ENCODE results near the gene ITPRID2. TPM values are rescaled to one million over a fixed set of nuclear protein-coding genes. Genes with fewer than 3 reads are reported as not detected.

Gene ITPRID2
- total and polyA plus RNA-seq, 2 donors (not counting 1 experiment from before 2014, with no cell fraction given), result 8.9 to 47.6 TPM

GRCh38 chr2:181962142-181962541 is 70.6 kb downstream of the ITPRID2 start:
- no peak overlapping the region for H3K4me3 ChIP-seq (ENCODE audit: control extremely low read depth in 1 of 5, extremely low read depth in 1 of 5, insufficient read depth in 1 of 5, low read depth in 2 of 5, low read length in 4 of 5)
- no peaks in the 10 kb centered on the region for H3K27me3 ChIP-seq (replicated peaks in 1 of 4; ENCODE audit: control extremely low read depth in 1 of 4, control insufficient read depth in 3 of 4, insufficient read depth in 4 of 4, low read length in 3 of 4)
- ATAC-seq (ENCODE audit: low read depth), result no peak
- Mint-ChIP-seq H3K9me3 (ENCODE audit: insufficient read depth) (peaks cover 9% of the 10 kb centered on the region), H3K4me1 (no peaks in the 10 kb centered on the region), H3K27me3 (peaks cover 17% of the 10 kb centered on the region), H3K4me3 (no peak overlapping the region), H3K27ac (no peak overlapping the region)
- H3K4me1 ChIP-seq (ENCODE audit: control insufficient read depth in 2 of 2, insufficient read depth in 2 of 2, low read length in 2 of 2), result no peaks in the 10 kb centered on the region
- no peak overlapping the region for H3K27ac ChIP-seq (ENCODE audit: low read length in 2 of 2)
- H2AFZ ChIP-seq (ENCODE audit: insufficient read depth, low read depth, low read length, poor library complexity, severe bottlenecking), result no peak overlapping the region
- H4K20me1 ChIP-seq (ENCODE audit: control insufficient read depth, insufficient read depth, low read length, poor library complexity, severe bottlenecking), result no peaks in the 10 kb centered on the region
- no peaks in the 10 kb centered on the region for H3K36me3 ChIP-seq (replicated peaks in 1 of 2; ENCODE audit: control extremely low read depth in 1 of 2, control insufficient read depth in 1 of 2, extremely low read depth in 1 of 2, insufficient read depth in 2 of 2, low read length in 1 of 2)
- WGBS (ENCODE audit: insufficient coverage), result 96% methylated on average over 20 of the region's 20 CpGs
- H3K4me2 ChIP-seq (replicated peaks; ENCODE audit: low read depth, low read length, poor library complexity, severe bottlenecking), result no peak overlapping the region
- H3K9ac ChIP-seq (ENCODE audit: low read length), result no peak overlapping the region
- H3K79me2 ChIP-seq (ENCODE audit: control insufficient read depth, insufficient read depth, low read length), result no peaks in the 10 kb centered on the region
- TF ChIP-seq EZH2 (IDR thresholded peaks at IDR 0.05; ENCODE audit: borderline replicate concordance, insufficient read depth, low read depth, low read length, poor library complexity, severe bottlenecking) (no peak), CTCF (IDR thresholded peaks at IDR 0.05) (no peak)
- no peak for DNase-seq
- intact Hi-C loops (cut with micrococcal nuclease), result no loop called here
- peaks cover 0 to 2% (median 0%) of the 10 kb centered on the region in 3 donors for H3K9me3 ChIP-seq (ENCODE audit: control extremely low read depth in 1 of 3, control insufficient read depth in 2 of 3, insufficient read depth in 1 of 3, low read length in 2 of 3)
- CTCF ChIA-PET, result interaction anchor here (1.0 to 1.5 kb wide), 2 partner anchors 8 to 115 kb away, joined by 3 to 5 read pairs; no protein-coding TSS in a partner anchor
- POLR2A ChIA-PET, result no interaction called here

- intact Hi-C loops (cut with micrococcal nuclease), result loop anchor here (1.0 kb wide), 1 partner anchor 107 kb away; no protein-coding TSS in a partner anchor
- ChIA-PET CTCF (interaction anchor here (1.7 kb wide), 1 partner anchor 108 kb away, joined by 5 read pairs; no protein-coding TSS in a partner anchor), POLR2A (no interaction called here)
- no peaks in the 10 kb centered on the region for H3K36me3 ChIP-seq (replicated peaks in 1 of 2; ENCODE audit: control extremely low read depth in 1 of 2, control insufficient read depth in 1 of 2, extremely low read depth in 1 of 2, insufficient read depth in 2 of 2, low read length in 1 of 2)
- H3K4me1 ChIP-seq (ENCODE audit: control insufficient read depth in 2 of 2, insufficient read depth in 2 of 2, low read length in 2 of 2), result no peaks in the 10 kb centered on the region
- TF ChIP-seq EZH2 (IDR thresholded peaks at IDR 0.05; ENCODE audit: borderline replicate concordance, insufficient read depth, low read depth, low read length, poor library complexity, severe bottlenecking), result no peak
- no peak for TF ChIP-seq CTCF (IDR thresholded peaks at IDR 0.05)
- ATAC-seq (ENCODE audit: low read depth), result no peak
- H3K4me2 ChIP-seq (replicated peaks; ENCODE audit: low read depth, low read length, poor library complexity, severe bottlenecking), result no peak overlapping the region
- no peaks in the 10 kb centered on the region for H3K9me3 ChIP-seq (ENCODE audit: control extremely low read depth in 1 of 3, control insufficient read depth in 2 of 3, insufficient read depth in 1 of 3, low read length in 2 of 3)
- H2AFZ ChIP-seq (ENCODE audit: insufficient read depth, low read depth, low read length, poor library complexity, severe bottlenecking), result no peak overlapping the region
- 73% methylated on average over 1 of the region's 2 CpGs for WGBS (ENCODE audit: insufficient coverage)
- no peak overlapping the region for H3K27ac ChIP-seq (ENCODE audit: low read length in 2 of 2)
- Mint-ChIP-seq H3K4me3 (no peak overlapping the region), H3K9me3 (ENCODE audit: insufficient read depth) (peaks cover 4% of the 10 kb centered on the region), H3K27ac (no peak overlapping the region), H3K4me1 (no peaks in the 10 kb centered on the region), H3K27me3 (peaks cover 6% of the 10 kb centered on the region)
- no peak overlapping the region for H3K4me3 ChIP-seq (ENCODE audit: control extremely low read depth in 1 of 5, extremely low read depth in 1 of 5, insufficient read depth in 1 of 5, low read depth in 2 of 5, low read length in 4 of 5)
- H3K9ac ChIP-seq (ENCODE audit: low read length), result no peak overlapping the region
- no peaks in the 10 kb centered on the region for H3K27me3 ChIP-seq (replicated peaks in 1 of 4; ENCODE audit: control extremely low read depth in 1 of 4, control insufficient read depth in 3 of 4, insufficient read depth in 4 of 4, low read length in 3 of 4)
- no peaks in the 10 kb centered on the region for H4K20me1 ChIP-seq (ENCODE audit: control insufficient read depth, insufficient read depth, low read length, poor library complexity, severe bottlenecking)
- no peak for DNase-seq
- no peaks in the 10 kb centered on the region for H3K79me2 ChIP-seq (ENCODE audit: control insufficient read depth, insufficient read depth, low read length)
Observed at GRCh38 chr2:181970160-181970794, 78.7 kb downstream of the ITPRID2 start.
